Measurements from ENCODE around the gene PARD3B.

PARD3B gene

DNA sequence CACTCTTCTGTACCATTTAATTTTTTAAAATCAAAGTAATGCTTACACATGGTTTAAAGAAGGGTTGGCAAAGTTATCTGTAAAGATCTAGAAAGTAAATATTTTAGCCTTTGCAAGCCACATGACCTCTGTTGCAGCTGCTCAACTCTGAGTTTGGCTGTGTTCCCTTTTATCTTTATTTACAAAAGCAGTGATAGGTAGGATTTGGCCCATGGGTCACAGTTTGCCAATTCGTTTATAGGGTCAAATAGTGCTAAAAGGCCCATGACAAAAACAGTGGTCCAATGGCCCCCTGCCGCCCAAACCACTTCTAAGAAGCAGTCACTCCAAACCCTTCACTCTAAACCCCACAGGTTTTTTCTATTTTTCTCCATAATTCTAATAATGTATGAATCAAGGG is 124.8 kb downstream of the PARD3B start:
- no peaks in the 10 kb centered on the region for H3K36me3 ChIP-seq (replicated peaks)
- no peaks in the 10 kb centered on the region for H3K27me3 ChIP-seq (replicated peaks)
- DNase-seq = no peak
- TF ChIP-seq, protein P1, sequence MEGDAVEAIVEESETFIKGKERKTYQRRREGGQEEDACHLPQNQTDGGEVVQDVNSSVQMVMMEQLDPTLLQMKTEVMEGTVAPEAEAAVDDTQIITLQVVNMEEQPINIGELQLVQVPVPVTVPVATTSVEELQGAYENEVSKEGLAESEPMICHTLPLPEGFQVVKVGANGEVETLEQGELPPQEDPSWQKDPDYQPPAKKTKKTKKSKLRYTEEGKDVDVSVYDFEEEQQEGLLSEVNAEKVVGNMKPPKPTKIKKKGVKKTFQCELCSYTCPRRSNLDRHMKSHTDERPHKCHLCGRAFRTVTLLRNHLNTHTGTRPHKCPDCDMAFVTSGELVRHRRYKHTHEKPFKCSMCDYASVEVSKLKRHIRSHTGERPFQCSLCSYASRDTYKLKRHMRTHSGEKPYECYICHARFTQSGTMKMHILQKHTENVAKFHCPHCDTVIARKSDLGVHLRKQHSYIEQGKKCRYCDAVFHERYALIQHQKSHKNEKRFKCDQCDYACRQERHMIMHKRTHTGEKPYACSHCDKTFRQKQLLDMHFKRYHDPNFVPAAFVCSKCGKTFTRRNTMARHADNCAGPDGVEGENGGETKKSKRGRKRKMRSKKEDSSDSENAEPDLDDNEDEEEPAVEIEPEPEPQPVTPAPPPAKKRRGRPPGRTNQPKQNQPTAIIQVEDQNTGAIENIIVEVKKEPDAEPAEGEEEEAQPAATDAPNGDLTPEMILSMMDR (IDR thresholded peaks at IDR 0.05; ENCODE audit: low read depth, low read length, missing control alignments) = no peak
- in situ Hi-C loops (cut with HindIII; ENCODE audit: low pct_ligation_motif_present, low sequenced_read_pairs) = no loop called here
- no peak overlapping the region for H3K4me3 ChIP-seq (ENCODE audit: low read depth, low read length)
- no peak overlapping the region for H3K27ac ChIP-seq

DNA sequence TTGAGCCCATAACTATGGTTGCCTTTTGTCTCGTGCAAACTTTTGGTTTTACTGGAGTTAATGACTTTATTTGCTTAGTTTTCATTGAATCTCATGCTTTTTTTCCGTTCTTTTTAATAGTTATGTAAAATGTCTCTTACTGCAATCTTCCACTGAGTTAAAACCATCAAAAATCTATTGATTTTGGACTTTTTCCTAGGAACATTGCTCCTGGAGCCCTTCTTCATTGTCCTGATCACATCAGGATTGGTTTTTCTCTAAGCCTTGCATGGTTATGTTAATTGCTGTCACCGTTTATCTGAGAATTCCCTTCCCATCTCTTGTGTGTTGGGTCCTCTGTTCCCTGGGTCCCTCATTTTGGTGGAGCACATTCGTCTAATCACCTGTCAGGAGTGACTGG is 125.5 kb downstream of the PARD3B start:
- Histone ChIP-seq H3K36me3 (replicated peaks) (no peaks in the 10 kb centered on the region), H3K27me3 (replicated peaks) (no peaks in the 10 kb centered on the region), H3K4me3 (ENCODE audit: low read depth, low read length) (no peak overlapping the region), H3K27ac (no peak overlapping the region)
- no peak for DNase-seq
- in situ Hi-C loops (cut with HindIII; ENCODE audit: low pct_ligation_motif_present, low sequenced_read_pairs) = no loop called here
- TF ChIP-seq, protein P1 (IDR thresholded peaks at IDR 0.05; ENCODE audit: low read depth, low read length, missing control alignments) = no peak

DNA sequence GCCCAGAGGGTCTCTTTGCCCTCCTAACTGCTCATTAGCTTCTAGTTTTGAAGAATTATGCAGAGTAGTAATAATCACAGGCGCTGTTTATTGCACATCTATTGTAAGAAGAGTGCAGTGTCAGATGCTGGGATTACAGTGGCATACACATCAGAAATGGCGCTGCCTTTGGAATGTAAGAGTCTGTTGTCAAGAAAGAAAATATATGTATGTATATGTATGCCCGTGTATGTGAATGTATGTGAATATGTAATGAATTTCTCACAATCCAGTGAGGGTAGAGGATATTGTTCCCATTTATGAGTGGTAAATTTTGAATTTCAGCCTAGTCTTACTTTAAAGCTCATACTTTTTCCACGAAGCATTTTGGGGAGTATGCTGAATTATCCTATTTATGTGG is 127.5 kb downstream of the PARD3B start:
- Histone ChIP-seq H3K4me3 (ENCODE audit: low read depth, low read length) (no peak overlapping the region), H3K27ac (no peak overlapping the region), H3K27me3 (replicated peaks) (no peaks in the 10 kb centered on the region), H3K36me3 (replicated peaks) (no peaks in the 10 kb centered on the region)
- TF ChIP-seq, protein P1 (IDR thresholded peaks at IDR 0.05; ENCODE audit: low read depth, low read length, missing control alignments) = no peak
- no peak for DNase-seq
- in situ Hi-C loops (cut with HindIII; ENCODE audit: low pct_ligation_motif_present, low sequenced_read_pairs) = no loop called here

DNA sequence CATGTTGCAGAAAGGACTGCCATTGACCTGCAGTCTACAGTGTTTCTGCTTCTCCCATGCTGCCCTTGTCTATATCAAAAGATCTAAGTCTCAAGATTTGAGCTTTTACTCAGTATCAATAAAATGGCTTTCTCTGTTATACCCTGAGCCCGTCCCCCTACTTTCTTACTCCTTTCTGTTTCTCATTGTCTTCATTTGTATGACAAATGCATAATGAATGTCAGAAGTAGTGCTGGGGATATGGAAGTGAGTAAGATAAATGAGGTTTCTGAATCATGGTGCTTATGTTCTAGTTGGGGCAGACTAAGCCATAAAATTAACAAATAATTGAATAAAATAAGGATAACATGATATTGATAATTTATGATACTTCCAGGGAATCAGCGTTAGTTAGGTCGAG is 128.6 kb downstream of the PARD3B start:
- Histone ChIP-seq H3K27ac (peak overlapping the region; percentile 38), H3K27me3 (replicated peaks) (no peaks in the 10 kb centered on the region), H3K36me3 (replicated peaks) (no peaks in the 10 kb centered on the region), H3K4me3 (ENCODE audit: low read depth, low read length) (no peak overlapping the region)
- in situ Hi-C loops (cut with HindIII; ENCODE audit: low pct_ligation_motif_present, low sequenced_read_pairs) = no loop called here
- peak; percentile 24 for DNase-seq
- TF ChIP-seq, protein P1 (IDR thresholded peaks at IDR 0.05; ENCODE audit: low read depth, low read length, missing control alignments) = no peak

DNA sequence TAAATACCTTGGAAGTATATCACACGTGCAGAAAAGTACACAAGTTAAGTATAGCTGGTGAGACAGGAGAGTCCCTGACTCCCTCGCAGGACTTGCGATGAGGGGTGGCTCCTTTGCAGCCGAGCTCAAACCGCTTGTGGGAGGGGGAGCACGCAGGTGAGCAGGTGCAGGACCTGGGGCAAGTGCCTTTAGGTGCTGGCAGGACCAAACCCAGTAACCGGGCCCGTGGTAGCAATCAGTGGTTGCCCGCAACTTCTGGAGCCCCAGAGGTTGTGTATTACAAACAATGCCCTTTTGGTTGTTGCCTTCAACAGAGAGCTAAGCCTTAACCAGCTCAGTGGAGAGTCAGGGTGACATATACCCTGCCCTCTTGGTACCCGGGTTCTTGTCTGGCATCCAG is 132.8 kb downstream of the PARD3B start:
- no peaks in the 10 kb centered on the region for H3K27me3 ChIP-seq (replicated peaks)
- no peaks in the 10 kb centered on the region for H3K36me3 ChIP-seq (replicated peaks)
- TF ChIP-seq, protein P1 (IDR thresholded peaks at IDR 0.05; ENCODE audit: low read depth, low read length, missing control alignments) = no peak
- in situ Hi-C loops (cut with HindIII; ENCODE audit: low pct_ligation_motif_present, low sequenced_read_pairs) = no loop called here
- no peak for DNase-seq
- H3K4me3 ChIP-seq (ENCODE audit: low read depth, low read length) = no peak overlapping the region
- no peak overlapping the region for H3K27ac ChIP-seq

DNA sequence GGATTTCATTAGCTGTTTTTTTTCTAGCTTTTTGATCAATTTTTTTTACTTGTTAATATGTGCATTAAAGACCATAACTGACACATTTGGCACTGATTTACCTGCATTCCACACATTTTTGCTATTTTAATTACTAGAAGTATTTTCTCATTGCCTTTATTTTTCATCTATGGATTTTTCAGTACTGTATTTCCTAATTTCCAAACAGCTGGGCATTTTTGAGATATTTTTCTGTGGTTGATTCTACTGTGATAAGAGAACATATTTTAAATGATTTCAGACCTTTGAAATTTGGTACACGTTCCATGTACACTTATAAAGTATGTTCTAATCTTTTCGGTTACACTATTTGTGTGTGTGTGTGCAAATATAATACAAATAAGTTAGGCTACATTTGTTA is 135.3 kb downstream of the PARD3B start:
- no peak for DNase-seq
- H3K27ac ChIP-seq = no peak overlapping the region
- in situ Hi-C loops (cut with HindIII; ENCODE audit: low pct_ligation_motif_present, low sequenced_read_pairs) = no loop called here
- H3K4me3 ChIP-seq (ENCODE audit: low read depth, low read length) = no peak overlapping the region
- TF ChIP-seq, protein P1 (IDR thresholded peaks at IDR 0.05; ENCODE audit: low read depth, low read length, missing control alignments) = no peak
- no peaks in the 10 kb centered on the region for H3K27me3 ChIP-seq (replicated peaks)
- H3K36me3 ChIP-seq (replicated peaks) = no peaks in the 10 kb centered on the region

Data from brain microvascular endothelial cell (primary cell).